Activated CD8-positive, alpha-beta T cell treated with anti-CD3 and anti-CD28 coated beads for 36 hours (primary cell): Measurements from ENCODE around the gene ASCC3. TPM values are rescaled to one million over a fixed set of nuclear protein-coding genes. Genes with fewer than 3 reads are reported as not detected.

ENCODE experiments used
- ATAC-seq: fragments of 200-7000 bp; cut with Tn5 transposase; one replicate; pipeline ENCODE4 v1.10.0; 2021; ENCODE audit warnings: mild to moderate bottlenecking, moderate library complexity
- CTCF ChIA-PET: fragments of 350-600 bp; sonication (Branson Sonifier 250); formaldehyde crosslinking; loops from one replicate; lab custom pipeline; 2021; ENCODE audit warnings: antibody characterized with exemption; lab: Charles Lee
- POLR2A ChIA-PET: fragments of 350-600 bp; sonication (Branson Sonifier 250); formaldehyde crosslinking; loops from one replicate; lab custom pipeline; 2021; ENCODE audit warnings: antibody characterized with exemption; lab: Charles Lee
- DNase-seq: peaks from one replicate; pipeline ENCODE4 v3.0.0-alpha.2; 2020
- H3K27ac Mint-ChIP-seq: one replicate; pipeline ENCODE4 v1.8.0; 2021; ENCODE audit warnings: mild to moderate bottlenecking, mixed read lengths
- H3K27me3 Mint-ChIP-seq: one replicate; pipeline ENCODE4 v1.8.0; 2021; ENCODE audit warnings: mixed read lengths
- H3K36me3 Mint-ChIP-seq: one replicate; pipeline ENCODE4 v1.8.0; 2021; ENCODE audit warnings: low read depth, mixed read lengths
- H3K4me1 Mint-ChIP-seq: one replicate; pipeline ENCODE4 v1.8.0; 2021; ENCODE audit warnings: low read depth, mixed read lengths
- H3K4me3 Mint-ChIP-seq: one replicate; pipeline ENCODE4 v1.8.0; 2021; ENCODE audit warnings: mild to moderate bottlenecking, moderate library complexity, mixed read lengths
- H3K9me3 Mint-ChIP-seq: one replicate; pipeline ENCODE4 v1.8.0; 2021; ENCODE audit warnings: mixed read lengths
- CTCF ChIP-seq: fragments of 200-600 bp; IDR thresholded peaks from one replicate; pipeline ENCODE4 v1.8.0; 2022; ENCODE audit warnings: antibody characterized with exemption, mild to moderate bottlenecking
- intact Hi-C: fragments of 100-400 bp; cut with micrococcal nuclease; formaldehyde crosslinking; loops from one replicate; pipeline ENCODE4 v1.10.0; 2022
- total RNA-seq, 2 experiments: library from RNA; stranded (reverse); gene quantifications; one replicate each; pipeline ENCODE4 v1.2.3, GENCODE V29; 2021

Gene ASCC3
- total RNA-seq, 2 experiments from 2014 or later: 50.2 to 50.5 TPM

- intact Hi-C loops: no loop called here
- ChIA-PET POLR2A (no interaction called here), CTCF (interaction anchor here (1.2 kb wide), 1 partner anchor 13 kb away, joined by 5 read pairs; no protein-coding TSS in a partner anchor)
- Mint-ChIP-seq H3K4me3 (no peak overlapping the region), H3K27me3 (no peaks in the 10 kb centered on the region), H3K27ac (no peak overlapping the region), H3K36me3 (peaks cover 4% of the 10 kb centered on the region), H3K9me3 (no peaks in the 10 kb centered on the region), H3K4me1 (no peaks in the 10 kb centered on the region)
- no peak for TF ChIP-seq CTCF
- DNase-seq (no peak), ATAC-seq (no peak)
These were observed 203.9 kb downstream of the ASCC3 start for GRCh38 chr6:100677240-100677639.

GRCh38 chr6:100673641-100674040, 207.5 kb downstream of the ASCC3 start:
- H3K27me3 Mint-ChIP-seq: no peaks in the 10 kb centered on the region
- no peaks in the 10 kb centered on the region for H3K9me3 Mint-ChIP-seq
- peaks cover 6% of the 10 kb centered on the region for H3K4me1 Mint-ChIP-seq
- peaks cover 10% of the 10 kb centered on the region for H3K36me3 Mint-ChIP-seq
- H3K27ac Mint-ChIP-seq: no peak overlapping the region
- ChIA-PET POLR2A (no interaction called here), CTCF (interaction anchor here (1.2 to 2.1 kb wide), 2 partner anchors 9 to 557 kb away, joined by 3 to 6 read pairs; no protein-coding TSS in a partner anchor)
- no peak for DNase-seq
- no peak overlapping the region for H3K4me3 Mint-ChIP-seq
- no peak for TF ChIP-seq CTCF
- ATAC-seq: no peak
- intact Hi-C loops: no loop called here

GRCh38 chr6:100671740-100672139, 209.4 kb downstream of the ASCC3 start:
- POLR2A ChIA-PET: no interaction called here
- no peak overlapping the region for H3K27ac Mint-ChIP-seq
- no peak for TF ChIP-seq CTCF
- no peaks in the 10 kb centered on the region for H3K27me3 Mint-ChIP-seq
- no peaks in the 10 kb centered on the region for H3K9me3 Mint-ChIP-seq
- DNase-seq (no peak), ATAC-seq (no peak)
- CTCF ChIA-PET: no interaction called here
- peaks cover 6% of the 10 kb centered on the region for H3K4me1 Mint-ChIP-seq
- intact Hi-C loops: no loop called here
- no peak overlapping the region for H3K4me3 Mint-ChIP-seq
- H3K36me3 Mint-ChIP-seq: peaks cover 7% of the 10 kb centered on the region

GRCh38 chr6:100670056-100670455, 211.1 kb downstream of the ASCC3 start:
- no peak for ATAC-seq
- no peak for DNase-seq
- Mint-ChIP-seq H3K27me3 (no peaks in the 10 kb centered on the region), H3K9me3 (no peaks in the 10 kb centered on the region), H3K4me1 (peaks cover 8% of the 10 kb centered on the region), H3K27ac (no peak overlapping the region), H3K36me3 (peaks cover 7% of the 10 kb centered on the region), H3K4me3 (no peak overlapping the region)
- intact Hi-C loops: no loop called here
- no peak for TF ChIP-seq CTCF
- CTCF ChIA-PET: no interaction called here
- POLR2A ChIA-PET: no interaction called here

- no peaks in the 10 kb centered on the region for H3K27me3 Mint-ChIP-seq
- no peak overlapping the region for H3K27ac Mint-ChIP-seq
- no peak for TF ChIP-seq CTCF
- H3K9me3 Mint-ChIP-seq: no peaks in the 10 kb centered on the region
- peaks cover 3% of the 10 kb centered on the region for H3K36me3 Mint-ChIP-seq
- ChIA-PET POLR2A (no interaction called here), CTCF (interaction anchor here (0.8 to 2.0 kb wide), 12 partner anchors 8 to 797 kb away, joined by 3 to 6 read pairs (median 4); no protein-coding TSS in a partner anchor)
- no peak overlapping the region for H3K4me3 Mint-ChIP-seq
- ATAC-seq (peak; percentile 68), DNase-seq (peak; percentile 17)
- intact Hi-C loops: no loop called here
- peaks cover 11% of the 10 kb centered on the region for H3K4me1 Mint-ChIP-seq
These were observed 216.1 kb downstream of the ASCC3 start for GRCh38 chr6:100665041-100665380.
